ENCODE measurements around the gene ELK1.
"Not testable (repeated sequence)": the region's sequence is repeated elsewhere in the genome, so short reads cannot be mapped to it uniquely, and the experiment has no call there.

The ELK1 gene

GRCh38 chrX:47608130-47608810 is 42.1 kb downstream of the ELK1 start:
- peaks cover 11% of the 10 kb centered on the region for H3K4me1 Mint-ChIP-seq
- H3K36me3 Mint-ChIP-seq (ENCODE audit: low read depth), result no peaks in the 10 kb centered on the region
- peaks cover 4% of the 10 kb centered on the region for H3K27me3 Mint-ChIP-seq (ENCODE audit: low read depth, poor library complexity)
- peak overlapping the region; percentile 28 for H3K4me3 Mint-ChIP-seq
- H3K9me3 Mint-ChIP-seq, result peaks cover 51% of the 10 kb centered on the region
- DNase-seq, result peak; percentile 12
- peak overlapping the region; percentile 30 for H3K27ac Mint-ChIP-seq
- TF ChIP-seq CTCF (IDR thresholded peaks at IDR 0.05), result no peak

- no peaks in the 10 kb centered on the region for H3K36me3 Mint-ChIP-seq (ENCODE audit: low read depth)
- peaks cover 11% of the 10 kb centered on the region for H3K4me1 Mint-ChIP-seq
- H3K27me3 Mint-ChIP-seq (ENCODE audit: low read depth, poor library complexity), result peaks cover 3% of the 10 kb centered on the region
- TF ChIP-seq CTCF (IDR thresholded peaks at IDR 0.05), result no peak
- no peak overlapping the region for H3K4me3 Mint-ChIP-seq
- no peak overlapping the region for H3K27ac Mint-ChIP-seq
- no peak for DNase-seq
- H3K9me3 Mint-ChIP-seq, result peaks cover 43% of the 10 kb centered on the region
Observed at GRCh38 chrX:47607091-47607490, 43.3 kb downstream of the ELK1 start.

- Mint-ChIP-seq H3K36me3 (ENCODE audit: low read depth) (no peaks in the 10 kb centered on the region), H3K4me3 (no peak overlapping the region), H3K27me3 (ENCODE audit: low read depth, poor library complexity) (no peaks in the 10 kb centered on the region), H3K9me3 (peaks cover 53% of the 10 kb centered on the region), H3K27ac (no peak overlapping the region), H3K4me1 (peaks cover 11% of the 10 kb centered on the region)
- no peak for TF ChIP-seq CTCF (IDR thresholded peaks at IDR 0.05)
- DNase-seq, result no peak
Observed at GRCh38 chrX:47605024-47605423, 45.3 kb downstream of the ELK1 start.

GRCh38 chrX:47603125-47603524 is 47.2 kb downstream of the ELK1 start:
- DNase-seq; H3K4me1 Mint-ChIP-seq; H3K36me3 Mint-ChIP-seq (ENCODE audit: low read depth); H3K4me3 Mint-ChIP-seq; H3K27ac Mint-ChIP-seq; H3K27me3 Mint-ChIP-seq (ENCODE audit: low read depth, poor library complexity): not testable (repeated sequence)
- H3K9me3 Mint-ChIP-seq, result peaks cover 49% of the 10 kb centered on the region

- peaks cover 68% of the 10 kb centered on the region for H3K9me3 Mint-ChIP-seq
- no peak overlapping the region for H3K27ac Mint-ChIP-seq
- no peak overlapping the region for H3K4me3 Mint-ChIP-seq
- no peaks in the 10 kb centered on the region for H3K4me1 Mint-ChIP-seq
- no peak for DNase-seq
- H3K36me3 Mint-ChIP-seq (ENCODE audit: low read depth), result peaks cover 5% of the 10 kb centered on the region
- no peaks in the 10 kb centered on the region for H3K27me3 Mint-ChIP-seq (ENCODE audit: low read depth, poor library complexity)
- no peak for TF ChIP-seq CTCF (IDR thresholded peaks at IDR 0.05)
Observed at GRCh38 chrX:47597222-47597621, 53.1 kb downstream of the ELK1 start.

GRCh38 chrX:47596256-47596655 is 54.1 kb downstream of the ELK1 start:
- Mint-ChIP-seq H3K4me1 (no peaks in the 10 kb centered on the region), H3K27me3 (ENCODE audit: low read depth, poor library complexity) (no peaks in the 10 kb centered on the region), H3K4me3 (no peak overlapping the region), H3K36me3 (ENCODE audit: low read depth) (peaks cover 5% of the 10 kb centered on the region), H3K27ac (no peak overlapping the region), H3K9me3 (peaks cover 62% of the 10 kb centered on the region)
- DNase-seq, result no peak
- TF ChIP-seq CTCF (IDR thresholded peaks at IDR 0.05), result no peak
